Endodermal cell (in vitro differentiated cells): Measurements from ENCODE around the gene FAM83C. TPM values are rescaled to one million over a fixed set of nuclear protein-coding genes. Genes with fewer than 3 reads are reported as not detected.

Source experiments
- DNase-seq: peaks from one replicate; pipeline ENCODE4 v3.0.0-alpha.2; 2017
- H3K27ac ChIP-seq: 2 replicates; pipeline ENCODE4 v1.5.1; 2013; ENCODE audit warnings: mild to moderate bottlenecking, low read depth, low read length, moderate library complexity
- H3K27me3 ChIP-seq: 2 replicates; pipeline ENCODE4 v1.6.1; 2013; ENCODE audit warnings: mild to moderate bottlenecking, low read length, moderate library complexity; ENCODE audit not compliant: insufficient read depth, control insufficient read depth, poor library complexity, severe bottlenecking
- H3K36me3 ChIP-seq: 2 replicates; pipeline ENCODE4 v1.7.0; 2013; ENCODE audit warnings: mild to moderate bottlenecking, low read length, moderate library complexity; ENCODE audit not compliant: control insufficient read depth, insufficient read depth
- H3K4me1 ChIP-seq: one replicate; pipeline ENCODE4 v1.7.0; 2013; ENCODE audit warnings: low read length; ENCODE audit not compliant: control insufficient read depth, insufficient read depth
- H3K4me3 ChIP-seq: 2 replicates; pipeline ENCODE4 v1.5.1; 2013; ENCODE audit warnings: mild to moderate bottlenecking, low read length, moderate library complexity
- H3K9ac ChIP-seq: 2 replicates; pipeline ENCODE4 v1.6.1; 2013; ENCODE audit warnings: mild to moderate bottlenecking, low read length, moderate library complexity; ENCODE audit not compliant: poor library complexity, severe bottlenecking; ENCODE audit errors: extremely low read depth
- H3K9me3 ChIP-seq: 2 replicates; pipeline ENCODE4 v1.6.1; 2013; ENCODE audit warnings: mild to moderate bottlenecking, low read length, moderate library complexity; ENCODE audit not compliant: control insufficient read depth
- H3K27ac Mint-ChIP-seq: 2 replicates; pipeline ENCODE4 v1.8.0; 2020; ENCODE audit warnings: mixed read lengths
- H3K27me3 Mint-ChIP-seq: 2 replicates; pipeline ENCODE4 v1.8.0; 2021; ENCODE audit warnings: mild to moderate bottlenecking, mixed read lengths; ENCODE audit not compliant: insufficient read depth
- H3K36me3 Mint-ChIP-seq: 2 replicates; pipeline ENCODE4 v1.8.0; 2020; ENCODE audit warnings: low read depth, mixed read lengths
- H3K4me1 Mint-ChIP-seq: 2 replicates; pipeline ENCODE4 v1.8.0; 2020; ENCODE audit warnings: mixed read lengths
- H3K4me3 Mint-ChIP-seq: 2 replicates; pipeline ENCODE4 v1.8.0; 2020; ENCODE audit warnings: mild to moderate bottlenecking, moderate library complexity, mixed read lengths
- H3K9me3 Mint-ChIP-seq: 2 replicates; pipeline ENCODE4 v1.8.0; 2020; ENCODE audit warnings: mild to moderate bottlenecking, mixed read lengths
- CTCF ChIP-seq: fragments of 200-600 bp; sonication (generic); conservative IDR thresholded peaks from 2 replicates; pipeline ENCODE4 v1.5.0; 2021; ENCODE audit warnings: antibody characterized with exemption, mild to moderate bottlenecking
- WGBS, 2 experiments: methylation state at CpG; one replicate each; pipeline versions ENCODE4 v1.1.5 to v1.1.7; 2013; ENCODE audit warnings: missing lambda C conversion rate in 2 of 2, mixed read lengths in 1 of 2; ENCODE audit not compliant: insufficient coverage in 1 of 2, insufficient read length in 1 of 2; 5-methylcytosine and 5-hydroxymethylcytosine counted together
- total RNA-seq, 2 donors: library from RNA; stranded (reverse); fragmentation: NEBNext Ultra II Directional in 1 of 2; extraction: Animal tissue kit (Norgen Biotek cat#: 25700) in 1 of 2; gene quantifications; 2 replicates in 1 of 2; 3 replicates in 1 of 2; pipeline ENCODE4 v1.2.1, GENCODE V29; 2021

Gene FAM83C
- total RNA-seq, 2 donors from 2014 or later = not detected

GRCh38 chr20:35326740-35327073, 34.5 kb upstream of the FAM83C start:
- H3K27ac ChIP-seq = peak overlapping the region; percentile 88
- H3K9me3 ChIP-seq = no peaks in the 10 kb centered on the region
- H3K27me3 ChIP-seq = no peaks in the 10 kb centered on the region
- DNase-seq = no peak
- Mint-ChIP-seq H3K27ac (no peak overlapping the region), H3K4me3 (no peak overlapping the region), H3K4me1 (peaks cover 14% of the 10 kb centered on the region), H3K36me3 (peaks cover 6% of the 10 kb centered on the region), H3K27me3 (no peaks in the 10 kb centered on the region), H3K9me3 (no peaks in the 10 kb centered on the region)
- 91 to 100% methylated on average over 3 of the region's 3 CpGs for WGBS, 2 experiments
- peaks cover 4% of the 10 kb centered on the region for H3K36me3 ChIP-seq
- H3K9ac ChIP-seq = no peak overlapping the region
- H3K4me3 ChIP-seq = no peak overlapping the region
- TF ChIP-seq CTCF = no peak
- peaks cover 7% of the 10 kb centered on the region for H3K4me1 ChIP-seq

- peak overlapping the region; percentile 88 for H3K27ac ChIP-seq
- no peak overlapping the region for H3K4me3 ChIP-seq
- TF ChIP-seq CTCF = no peak
- 87 to 92% methylated on average over 11 of the region's 11 CpGs for WGBS, 2 experiments
- H3K27me3 ChIP-seq = no peaks in the 10 kb centered on the region
- no peak for DNase-seq
- Mint-ChIP-seq H3K27ac (no peak overlapping the region), H3K36me3 (peaks cover 6% of the 10 kb centered on the region), H3K4me3 (no peak overlapping the region), H3K4me1 (peaks cover 14% of the 10 kb centered on the region), H3K27me3 (no peaks in the 10 kb centered on the region), H3K9me3 (no peaks in the 10 kb centered on the region)
- peaks cover 4% of the 10 kb centered on the region for H3K36me3 ChIP-seq
- H3K9ac ChIP-seq = no peak overlapping the region
- peaks cover 7% of the 10 kb centered on the region for H3K4me1 ChIP-seq
- no peaks in the 10 kb centered on the region for H3K9me3 ChIP-seq
Observed at GRCh38 chr20:35326021-35326739, 34.0 kb upstream of the FAM83C start.

- H3K36me3 Mint-ChIP-seq = peaks cover 6% of the 10 kb centered on the region
- peaks cover 4% of the 10 kb centered on the region for H3K36me3 ChIP-seq
- WGBS, 2 experiments = 87 to 89% methylated on average over 6 of the region's 6 CpGs
- H3K4me1 Mint-ChIP-seq = peaks cover 19% of the 10 kb centered on the region
- no peak for TF ChIP-seq CTCF
- peak overlapping the region; percentile 88 for H3K27ac ChIP-seq
- H3K27me3 Mint-ChIP-seq = no peaks in the 10 kb centered on the region
- no peaks in the 10 kb centered on the region for H3K9me3 ChIP-seq
- H3K9me3 Mint-ChIP-seq = no peaks in the 10 kb centered on the region
- no peak overlapping the region for H3K4me3 ChIP-seq
- H3K4me3 Mint-ChIP-seq = no peak overlapping the region
- H3K4me1 ChIP-seq = peaks cover 7% of the 10 kb centered on the region
- H3K27ac Mint-ChIP-seq = no peak overlapping the region
- no peak for DNase-seq
- no peak overlapping the region for H3K9ac ChIP-seq
- H3K27me3 ChIP-seq = no peaks in the 10 kb centered on the region
Observed at GRCh38 chr20:35325401-35325800, 33.2 kb upstream of the FAM83C start.
